ENCODE measurements around the gene OR4K14. TPM values are rescaled to one million over a fixed set of nuclear protein-coding genes. Genes with fewer than 3 reads are reported as not detected.
"Not testable (repeated sequence)": the region's sequence is repeated elsewhere in the genome, so short reads cannot be mapped to it uniquely, and the experiment has no call there.

OR4K14 gene
- total RNA-seq, 4 donors from 2014 or later, result not detected

DNA sequence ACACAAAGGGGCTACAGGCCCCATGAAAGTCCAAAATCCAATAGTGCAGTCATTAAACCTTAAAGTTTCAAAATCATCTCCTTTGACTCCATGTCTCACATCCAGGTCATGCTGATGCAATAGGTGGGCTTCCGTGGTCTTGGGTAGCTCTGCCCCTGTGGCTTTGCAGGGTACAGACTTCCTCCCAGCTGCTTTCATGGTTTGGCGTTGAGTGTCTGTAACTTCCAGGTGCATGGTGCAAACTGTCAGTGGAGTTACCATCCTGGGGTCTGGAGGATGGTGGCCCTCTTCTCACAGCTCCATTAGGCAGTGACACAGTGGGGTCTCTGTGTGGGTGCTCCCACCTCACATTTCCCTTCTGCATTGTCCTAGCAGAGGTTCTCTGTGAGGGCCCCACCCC, 25.7 kb downstream of the OR4K14 start:
- no peak for DNase-seq (ENCODE audit: low spot score in 2 of 2)
- TF ChIP-seq, protein P1, sequence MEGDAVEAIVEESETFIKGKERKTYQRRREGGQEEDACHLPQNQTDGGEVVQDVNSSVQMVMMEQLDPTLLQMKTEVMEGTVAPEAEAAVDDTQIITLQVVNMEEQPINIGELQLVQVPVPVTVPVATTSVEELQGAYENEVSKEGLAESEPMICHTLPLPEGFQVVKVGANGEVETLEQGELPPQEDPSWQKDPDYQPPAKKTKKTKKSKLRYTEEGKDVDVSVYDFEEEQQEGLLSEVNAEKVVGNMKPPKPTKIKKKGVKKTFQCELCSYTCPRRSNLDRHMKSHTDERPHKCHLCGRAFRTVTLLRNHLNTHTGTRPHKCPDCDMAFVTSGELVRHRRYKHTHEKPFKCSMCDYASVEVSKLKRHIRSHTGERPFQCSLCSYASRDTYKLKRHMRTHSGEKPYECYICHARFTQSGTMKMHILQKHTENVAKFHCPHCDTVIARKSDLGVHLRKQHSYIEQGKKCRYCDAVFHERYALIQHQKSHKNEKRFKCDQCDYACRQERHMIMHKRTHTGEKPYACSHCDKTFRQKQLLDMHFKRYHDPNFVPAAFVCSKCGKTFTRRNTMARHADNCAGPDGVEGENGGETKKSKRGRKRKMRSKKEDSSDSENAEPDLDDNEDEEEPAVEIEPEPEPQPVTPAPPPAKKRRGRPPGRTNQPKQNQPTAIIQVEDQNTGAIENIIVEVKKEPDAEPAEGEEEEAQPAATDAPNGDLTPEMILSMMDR (IDR thresholded peaks at IDR 0.05), result no peak
- TF ChIP-seq EP300 (IDR thresholded peaks at IDR 0.05), result no peak
- TF ChIP-seq POLR2A (IDR thresholded peaks at IDR 0.05), result no peak
- Histone ChIP-seq H3K4me1 (no peaks in the 10 kb centered on the region), H3K36me3 (no peaks in the 10 kb centered on the region), H3K27ac (no peak overlapping the region), H3K9me3 (no peaks in the 10 kb centered on the region), H3K4me3 (no peak overlapping the region), H3K27me3 (no peaks in the 10 kb centered on the region)
- WGBS, 2 donors, result 56 to 62% methylated on average over 2 of the region's 2 CpGs

DNA sequence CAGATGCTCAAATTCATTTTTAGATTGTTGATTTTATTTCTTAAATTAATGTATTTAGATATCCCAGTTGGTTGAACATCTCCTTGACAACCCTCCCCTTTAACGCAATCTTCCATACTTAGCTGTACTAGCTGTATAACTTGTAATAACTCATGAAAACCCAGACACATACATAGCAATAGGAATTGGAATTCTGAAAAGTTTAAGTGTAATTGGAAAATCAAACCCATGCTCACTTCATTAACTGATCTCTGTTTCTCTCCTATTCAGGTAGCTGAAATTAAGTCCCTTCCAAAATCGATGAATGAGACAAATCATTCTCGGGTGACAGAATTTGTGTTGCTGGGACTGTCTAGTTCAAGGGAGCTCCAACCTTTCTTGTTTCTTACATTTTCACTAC, 43.8 kb downstream of the OR4K14 start, which contains the start of gene OR4K15:
Gene OR4K15, plus strand, starts transcription at position 301 of the 400 bp plus-strand sequence. Its CDS starts 0 bp downstream, at position 301.
- WGBS, 2 donors, result 92 to 93% methylated on average over 3 of the region's 3 CpGs
- H3K27me3 ChIP-seq, result no peaks in the 10 kb centered on the region
- H3K4me3 ChIP-seq, result no peak within 1 kb of the TSS
- no peak within 1 kb of the TSS for H3K27ac ChIP-seq
- H3K4me1 ChIP-seq, result no peaks in the 10 kb centered on the region
- H3K36me3 ChIP-seq, result no peaks in the 10 kb centered on the region
- TF ChIP-seq POLR2A (IDR thresholded peaks at IDR 0.05) (no peak), EP300 (IDR thresholded peaks at IDR 0.05) (no peak)
- TF ChIP-seq, protein P1 (IDR thresholded peaks at IDR 0.05), result no peak
- no peak for DNase-seq (ENCODE audit: low spot score in 2 of 2)
- no peaks in the 10 kb centered on the region for H3K9me3 ChIP-seq

DNA sequence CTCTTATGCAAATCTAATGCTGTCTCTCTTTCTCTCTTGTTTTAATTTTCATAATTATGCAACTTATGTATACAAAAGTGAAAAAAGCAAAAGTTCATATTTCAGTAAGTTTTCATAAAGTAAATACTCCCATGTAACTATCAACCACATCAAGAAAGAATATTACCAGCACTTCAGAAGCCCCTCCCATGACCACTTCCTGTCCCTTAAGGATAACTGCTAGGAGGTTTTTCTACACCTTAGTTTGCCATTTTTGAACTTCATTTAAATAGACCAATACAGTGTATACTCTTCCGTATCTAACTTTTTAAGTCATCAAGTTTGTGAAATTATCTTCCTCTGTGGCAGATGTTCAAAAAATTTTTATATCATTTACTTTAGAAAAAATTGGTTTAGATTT, 44.3 kb downstream of the OR4K14 start:
- no peak overlapping the region for H3K27ac ChIP-seq
- no peak for DNase-seq (ENCODE audit: low spot score in 2 of 2)
- no peaks in the 10 kb centered on the region for H3K27me3 ChIP-seq
- no peaks in the 10 kb centered on the region for H3K9me3 ChIP-seq
- no peaks in the 10 kb centered on the region for H3K36me3 ChIP-seq
- no peak for TF ChIP-seq EP300 (IDR thresholded peaks at IDR 0.05)
- TF ChIP-seq, protein P1 (IDR thresholded peaks at IDR 0.05), result no peak
- TF ChIP-seq POLR2A (IDR thresholded peaks at IDR 0.05), result no peak
- H3K4me1 ChIP-seq, result no peaks in the 10 kb centered on the region
- WGBS, 2 donors, result 53 to 74% methylated on average over 1 of the region's 1 CpG
- H3K4me3 ChIP-seq, result no peak overlapping the region

DNA sequence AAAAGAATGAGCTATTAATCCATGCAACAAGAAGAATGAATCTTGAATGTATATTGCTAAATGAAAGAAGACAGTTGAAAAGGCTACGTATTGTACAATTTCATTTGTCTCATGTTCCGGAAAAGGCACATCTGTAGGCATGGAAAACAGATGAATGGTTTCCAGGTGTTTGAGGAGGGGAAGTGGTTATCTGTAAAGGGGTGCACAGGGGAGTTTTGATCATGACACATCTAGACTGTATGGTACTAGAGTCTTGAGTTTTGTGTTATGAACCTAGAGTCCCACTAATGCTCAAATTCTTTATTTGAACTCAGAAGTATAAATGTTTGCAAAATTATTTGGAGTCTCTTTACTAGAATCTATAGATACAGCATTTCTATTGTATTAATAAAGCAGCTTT, 49.4 kb downstream of the OR4K14 start:
- not testable (repeated sequence) for H3K27ac ChIP-seq; H3K4me3 ChIP-seq; H3K27me3 ChIP-seq; DNase-seq (ENCODE audit: low spot score in 2 of 2); H3K36me3 ChIP-seq; H3K9me3 ChIP-seq; H3K4me1 ChIP-seq
- WGBS, 2 donors, result 48 to 88% methylated on average over 2 of the region's 2 CpGs

Other genes with a start within 250 kb of the OR4K14 start
- not detected for gene OR4M1, start 245.8 kb downstream of the OR4K14 start, total RNA-seq
- not detected for gene OR4N2, start 215.5 kb downstream of the OR4K14 start, total RNA-seq
- gene OR4K2, start 144.2 kb downstream of the OR4K14 start, total RNA-seq, result under 1 TPM in 1 of 4 donors, not detected in 3; 0.63 TPM
- not detected for gene OR4K5, start 98.7 kb downstream of the OR4K14 start, total RNA-seq
- not detected for gene OR4K1, start 88.4 kb downstream of the OR4K14 start, total RNA-seq
- gene OR4K15, start 43.7 kb downstream of the OR4K14 start, total RNA-seq, result not detected
- gene OR4Q2, start 17.1 kb downstream of the OR4K14 start, total RNA-seq, result not detected
- gene OR4K13, start 16.7 kb upstream of the OR4K14 start, total RNA-seq, result not detected
- not detected for gene OR4L1, start 40.7 kb upstream of the OR4K14 start, total RNA-seq
- gene OR4K17, start 91.4 kb upstream of the OR4K14 start, total RNA-seq, result not detected
- gene OR4N5, start 119.5 kb upstream of the OR4K14 start, total RNA-seq, result not detected
- gene OR11G2, start 171.6 kb upstream of the OR4K14 start, total RNA-seq, result not detected
- not detected for gene OR11H6, start 204.4 kb upstream of the OR4K14 start, total RNA-seq
- gene OR11H7, start 209.7 kb upstream of the OR4K14 start, total RNA-seq, result not detected
- not detected for gene OR11H4, start 220.0 kb upstream of the OR4K14 start, total RNA-seq

Data from tibial nerve (tissue), 4 donors.